Naive thymus-derived CD8-positive, alpha-beta T cell (primary cell): Measurements from ENCODE around the gene NDST4. TPM values are rescaled to one million over a fixed set of nuclear protein-coding genes. Genes with fewer than 3 reads are reported as not detected.

ENCODE experiments used
- ATAC-seq, 2 donors: fragments of 150-1000 bp; cut with Tn5 transposase in 1 of 2; sonication (Bioruptor Pico), chemical (Tn5 transposase) in 1 of 2; 1 replicate in 1 of 2; 2 replicates in 1 of 2; pipeline ENCODE4 v1.10.0; 2021; ENCODE audit warnings: mild to moderate bottlenecking in 2 of 2, moderate library complexity in 2 of 2
- POLR2A ChIA-PET: fragments of 350-600 bp; sonication (Branson Sonifier 250); formaldehyde crosslinking; loops from one replicate; lab custom pipeline; 2021; ENCODE audit warnings: antibody characterized with exemption; lab: Charles Lee
- DNase-seq, 10 donors: peaks; one replicate each; pipeline versions ENCODE4 v3.0.0 to v3.0.0-alpha.2; 2020 to 2022
- H3K27ac Mint-ChIP-seq, 10 donors: one replicate each; pipeline ENCODE4 v1.8.0; 2020 to 2022; ENCODE audit warnings: mild to moderate bottlenecking in 10 of 10, mixed read lengths in 10 of 10, moderate library complexity in 4 of 10, inconsistent platforms in 1 of 10
- H3K27me3 Mint-ChIP-seq, 5 donors: one replicate each; pipeline ENCODE4 v1.8.0; 2021 to 2022; ENCODE audit warnings: mixed read lengths in 5 of 5
- H3K36me3 Mint-ChIP-seq, 3 donors: one replicate each; pipeline ENCODE4 v1.8.0; 2020 to 2022; ENCODE audit warnings: mixed read lengths in 3 of 3, mild to moderate bottlenecking in 2 of 3, inconsistent platforms in 1 of 3
- H3K4me1 Mint-ChIP-seq, 4 donors: one replicate each; pipeline ENCODE4 v1.8.0; 2021 to 2022; ENCODE audit warnings: mixed read lengths in 4 of 4
- H3K4me3 Mint-ChIP-seq, 10 donors: one replicate each; pipeline ENCODE4 v1.8.0; 2020 to 2022; ENCODE audit warnings: mild to moderate bottlenecking in 10 of 10, mixed read lengths in 10 of 10, moderate library complexity in 6 of 10, inconsistent platforms in 1 of 10
- H3K9me3 Mint-ChIP-seq, 9 donors: one replicate each; pipeline ENCODE4 v1.8.0; 2020 to 2022; ENCODE audit warnings: mixed read lengths in 9 of 9, mild to moderate bottlenecking in 3 of 9, inconsistent platforms in 1 of 9, moderate library complexity in 1 of 9
- polyA plus RNA-seq, 3 donors: library from polyadenylated mRNA; unstranded; fragments of 300-500 nt; fragmentation: Illumina TruSeq; gene quantifications; one replicate each; pipeline ENCODE4 v1.2.3, GENCODE V29; 2021
- total RNA-seq, 8 experiments: library from RNA in 2 of 8; stranded (reverse) in 2 of 8; gene quantifications; one replicate each; pipeline ENCODE4 v1.2.3 and lab custom pipeline; 2021 to 2026

NDST4 gene
- total RNA-seq (not detected), polyA plus RNA-seq (not detected), total RNA-seq (lab: John Stamatoyannopoulos, UW) (0 to 0.09 (median 0) reads per million in 6 experiments)

DNA sequence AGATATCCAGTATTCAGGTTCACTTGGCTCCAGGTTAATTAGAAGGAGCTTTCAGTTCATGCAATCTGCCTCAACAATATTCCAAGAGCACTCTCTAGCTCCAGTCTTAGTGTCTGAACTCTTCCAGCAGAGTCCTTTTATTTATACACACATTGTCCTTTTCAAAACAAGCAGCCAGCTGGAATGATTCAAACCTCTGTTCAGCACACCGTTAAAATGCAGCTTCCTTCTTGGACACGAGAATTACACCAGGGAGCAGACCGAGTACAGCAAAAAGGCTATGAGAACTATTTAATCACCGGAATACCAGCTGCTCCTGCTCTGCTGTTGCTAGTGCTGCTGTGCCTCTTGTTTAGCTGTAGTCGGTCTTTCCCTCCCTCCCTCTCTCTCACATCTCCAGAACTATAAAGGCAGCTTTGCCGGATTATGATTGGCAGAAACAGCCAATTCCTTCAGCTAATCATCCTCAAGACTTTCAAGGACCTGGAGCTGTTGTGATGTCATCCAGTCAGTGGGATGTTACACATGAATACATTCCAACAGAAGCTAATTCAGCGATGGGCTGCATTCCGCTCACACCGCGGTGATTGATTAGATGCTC lies at the start of gene NDST4:
Gene NDST4, minus strand, starts transcription at position 115 of the 601 bp plus-strand sequence. CDS start 36,584 bp downstream, outside the sequence.
- Mint-ChIP-seq H3K9me3 (peaks cover 0 to 3% (median 0%) of the 10 kb centered on the region in 9 donors), H3K27ac (no peak within 1 kb of the TSS), H3K4me1 (no peaks in the 10 kb centered on the region), H3K4me3 (no peak within 1 kb of the TSS), H3K36me3 (no peaks in the 10 kb centered on the region), H3K27me3 (peaks cover 0 to 1% (median 0%) of the 10 kb centered on the region in 5 donors)
- ATAC-seq (no peak), DNase-seq (no peak)
- POLR2A ChIA-PET = no interaction called here

DNA sequence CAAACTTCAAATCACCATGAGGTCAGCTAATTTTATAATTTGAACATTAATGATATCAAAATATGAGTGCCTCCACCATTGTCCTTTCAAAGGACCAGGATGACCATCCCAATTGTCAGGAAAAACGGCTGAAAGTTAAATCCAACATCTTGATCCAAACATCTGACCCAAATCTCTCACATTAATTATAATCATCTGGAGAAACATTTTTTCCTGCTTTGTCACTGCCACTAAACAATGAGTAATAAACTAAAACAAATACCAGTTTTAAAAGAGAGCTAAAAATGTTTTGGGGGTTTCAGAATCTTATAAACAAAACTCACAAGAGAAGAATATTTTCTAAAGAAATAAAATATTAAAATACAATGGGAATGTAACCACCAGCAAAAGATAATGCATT lies 45.7 kb upstream of the NDST4 start:
- ATAC-seq (no peak), DNase-seq (no peak)
- H3K9me3 Mint-ChIP-seq = peaks cover 0 to 6% (median 0%) of the 10 kb centered on the region in 9 donors
- H3K27me3 Mint-ChIP-seq = no peaks in the 10 kb centered on the region
- H3K4me1 Mint-ChIP-seq = peaks cover 0 to 2% (median 0%) of the 10 kb centered on the region in 4 donors
- POLR2A ChIA-PET = no interaction called here
- H3K4me3 Mint-ChIP-seq = no peak overlapping the region
- no peak overlapping the region for H3K27ac Mint-ChIP-seq
- no peaks in the 10 kb centered on the region for H3K36me3 Mint-ChIP-seq

DNA sequence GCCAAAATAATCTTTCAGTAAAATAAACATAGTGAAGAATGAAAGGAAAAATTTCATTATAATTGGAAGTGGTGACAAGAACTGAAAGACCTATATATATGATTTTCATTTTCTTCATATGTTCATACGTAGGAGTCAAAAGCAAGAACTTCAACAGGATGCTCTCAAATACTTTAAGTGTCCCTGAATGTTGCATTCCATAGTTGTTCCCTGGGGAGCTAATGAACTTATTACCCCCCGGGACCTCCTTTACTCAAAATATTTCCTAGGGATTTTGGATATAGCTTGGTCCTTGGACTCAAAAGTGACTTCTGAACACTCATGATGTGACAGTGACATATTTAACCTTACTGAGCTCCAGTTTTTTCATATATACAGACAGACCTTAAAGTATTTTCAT lies 44.9 kb upstream of the NDST4 start:
- H3K27me3 Mint-ChIP-seq = no peaks in the 10 kb centered on the region
- H3K4me3 Mint-ChIP-seq = no peak overlapping the region
- ATAC-seq (no peak), DNase-seq (no peak)
- H3K27ac Mint-ChIP-seq = no peak overlapping the region
- POLR2A ChIA-PET = no interaction called here
- no peaks in the 10 kb centered on the region for H3K36me3 Mint-ChIP-seq
- peaks cover 0 to 2% (median 0%) of the 10 kb centered on the region in 4 donors for H3K4me1 Mint-ChIP-seq
- peaks cover 0 to 6% (median 0%) of the 10 kb centered on the region in 9 donors for H3K9me3 Mint-ChIP-seq

DNA sequence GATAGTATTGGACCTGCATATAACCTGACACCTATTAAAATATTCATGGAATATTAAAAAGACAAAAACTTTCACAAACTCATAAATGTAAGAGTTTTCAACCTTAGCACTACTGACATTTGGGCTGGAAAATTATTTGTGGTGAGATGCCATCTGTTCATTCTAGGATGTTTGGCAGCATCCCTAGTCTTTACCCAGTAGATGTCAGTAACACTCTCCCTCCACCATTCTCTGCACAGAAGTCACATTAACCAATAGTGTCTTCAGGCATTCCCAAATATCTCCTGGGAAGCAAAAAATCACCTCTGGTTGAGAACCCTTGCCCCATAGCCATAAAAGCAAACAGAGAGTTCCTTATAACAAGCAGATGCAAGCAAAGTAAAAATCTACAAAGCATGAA lies 41.4 kb upstream of the NDST4 start:
- Mint-ChIP-seq H3K27me3 (no peaks in the 10 kb centered on the region), H3K4me1 (peaks cover 0 to 2% (median 0%) of the 10 kb centered on the region in 4 donors), H3K36me3 (no peaks in the 10 kb centered on the region), H3K4me3 (no peak overlapping the region), H3K9me3 (no peaks in the 10 kb centered on the region), H3K27ac (no peak overlapping the region)
- no peak for DNase-seq
- no peak for ATAC-seq
- POLR2A ChIA-PET = no interaction called here

DNA sequence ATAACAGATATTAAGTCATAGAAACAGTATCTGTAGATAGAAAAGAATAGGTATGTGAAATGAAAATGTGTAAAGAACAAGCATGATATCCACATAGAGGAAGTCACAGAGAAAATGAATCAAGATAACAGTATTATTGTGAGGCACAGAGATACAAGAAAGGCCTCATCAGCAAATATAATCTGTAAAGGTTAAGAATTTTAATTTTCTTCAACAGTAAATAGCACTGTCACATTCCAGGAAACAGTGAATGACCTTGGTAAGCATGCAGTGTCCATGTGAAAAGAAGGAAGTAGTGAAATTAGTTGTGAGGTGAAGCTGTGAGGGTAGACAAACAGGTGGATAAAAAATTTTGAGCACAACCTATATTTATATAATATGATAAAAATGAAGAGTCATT lies 39.5 kb upstream of the NDST4 start:
- DNase-seq (no peak), ATAC-seq (no peak)
- Mint-ChIP-seq H3K9me3 (peaks cover 0 to 7% (median 0%) of the 10 kb centered on the region in 9 donors), H3K27ac (no peak overlapping the region), H3K4me1 (peaks cover 0 to 2% (median 0%) of the 10 kb centered on the region in 4 donors), H3K27me3 (no peaks in the 10 kb centered on the region), H3K36me3 (no peaks in the 10 kb centered on the region), H3K4me3 (no peak overlapping the region)
- POLR2A ChIA-PET = no interaction called here

DNA sequence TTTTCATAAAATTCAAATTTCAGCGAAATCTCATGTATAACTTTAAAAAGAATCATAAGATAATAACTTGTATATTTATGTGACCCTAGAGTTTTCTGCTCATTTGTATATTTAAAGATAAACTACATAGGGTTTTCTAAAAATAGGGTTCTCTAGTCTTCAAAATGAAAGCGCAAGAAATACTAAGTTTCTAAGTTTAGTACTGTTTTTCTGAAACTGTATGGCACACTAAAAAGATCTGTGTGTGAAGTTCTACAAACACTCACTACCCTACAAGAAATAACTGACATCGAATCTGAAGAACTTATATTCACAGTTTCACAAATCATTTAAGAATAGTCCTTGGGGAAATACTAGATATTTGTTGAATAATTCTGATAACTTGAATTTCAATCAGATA lies 38.7 kb upstream of the NDST4 start:
- Mint-ChIP-seq H3K4me3 (no peak overlapping the region), H3K36me3 (no peaks in the 10 kb centered on the region), H3K9me3 (peaks cover 0 to 7% (median 0%) of the 10 kb centered on the region in 9 donors), H3K4me1 (peaks cover 0 to 2% (median 0%) of the 10 kb centered on the region in 4 donors), H3K27me3 (no peaks in the 10 kb centered on the region), H3K27ac (no peak overlapping the region)
- no peak for DNase-seq
- no peak for ATAC-seq
- POLR2A ChIA-PET = no interaction called here

DNA sequence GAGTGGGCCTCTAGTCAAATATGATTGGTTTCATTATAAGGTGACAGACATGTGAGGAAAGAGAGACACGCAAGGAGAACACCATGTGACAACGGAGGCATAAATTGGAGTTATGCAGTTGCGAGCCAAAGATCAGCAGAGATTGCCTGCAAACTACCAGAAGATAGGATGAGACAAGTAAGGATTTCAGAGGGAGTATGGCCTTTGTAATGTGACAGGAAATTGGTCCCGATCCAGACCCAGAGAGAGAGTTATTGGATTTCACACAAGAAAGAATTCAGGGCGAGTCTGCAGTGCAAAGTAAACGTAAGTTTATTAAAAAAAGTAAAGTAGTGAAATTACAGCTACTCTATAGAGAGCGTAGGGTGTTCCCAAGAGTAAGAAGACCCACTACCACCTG lies 35.7 kb upstream of the NDST4 start:
- no peak overlapping the region for H3K27ac Mint-ChIP-seq
- H3K4me3 Mint-ChIP-seq = no peak overlapping the region
- H3K36me3 Mint-ChIP-seq = no peaks in the 10 kb centered on the region
- DNase-seq (no peak), ATAC-seq (no peak)
- H3K4me1 Mint-ChIP-seq = no peaks in the 10 kb centered on the region
- POLR2A ChIA-PET = no interaction called here
- H3K27me3 Mint-ChIP-seq = no peaks in the 10 kb centered on the region
- peaks cover 0 to 21% (median 0%) of the 10 kb centered on the region in 9 donors for H3K9me3 Mint-ChIP-seq

DNA sequence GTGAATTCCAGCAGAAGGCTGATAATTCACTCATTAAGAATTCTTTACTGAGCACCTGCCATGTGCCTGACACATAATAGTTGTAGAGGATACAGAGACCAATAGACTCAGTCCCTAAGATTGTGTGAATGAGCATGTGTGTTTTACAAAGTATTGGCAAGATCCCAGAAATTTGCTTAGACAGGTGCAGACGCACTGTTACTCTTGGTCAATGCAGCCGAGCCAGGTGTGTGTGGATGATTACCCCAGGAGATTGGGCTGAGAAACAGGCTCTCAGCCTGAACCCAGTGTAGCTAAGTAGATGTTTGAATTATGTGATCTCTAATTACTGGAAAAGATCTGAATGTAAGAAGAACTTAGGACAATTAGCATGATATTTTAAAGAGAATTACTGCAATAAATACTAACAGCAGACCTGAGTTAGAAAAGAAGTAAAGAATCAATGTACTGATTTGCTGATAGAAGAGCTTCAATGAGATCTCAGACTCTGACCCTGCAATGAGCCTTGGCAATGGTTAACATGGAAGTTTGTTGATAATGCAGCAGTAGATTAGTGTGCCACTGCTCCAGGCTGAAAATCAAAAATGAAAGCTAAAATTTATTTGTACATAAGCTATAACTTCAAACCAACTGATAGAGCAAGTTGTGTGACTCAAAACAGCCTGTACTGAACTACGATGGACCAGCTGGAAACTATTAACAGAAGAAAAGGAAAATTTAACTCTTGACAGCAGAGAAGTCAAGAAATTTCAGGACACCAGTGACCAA lies 32.2 kb upstream of the NDST4 start:
- Mint-ChIP-seq H3K27ac (no peak overlapping the region), H3K4me1 (no peaks in the 10 kb centered on the region), H3K9me3 (peaks cover 0 to 21% (median 3%) of the 10 kb centered on the region in 9 donors), H3K27me3 (peaks cover 0 to 3% (median 0%) of the 10 kb centered on the region in 5 donors), H3K4me3 (no peak overlapping the region), H3K36me3 (no peaks in the 10 kb centered on the region)
- ATAC-seq (no peak), DNase-seq (no peak)
- POLR2A ChIA-PET = no interaction called here

DNA sequence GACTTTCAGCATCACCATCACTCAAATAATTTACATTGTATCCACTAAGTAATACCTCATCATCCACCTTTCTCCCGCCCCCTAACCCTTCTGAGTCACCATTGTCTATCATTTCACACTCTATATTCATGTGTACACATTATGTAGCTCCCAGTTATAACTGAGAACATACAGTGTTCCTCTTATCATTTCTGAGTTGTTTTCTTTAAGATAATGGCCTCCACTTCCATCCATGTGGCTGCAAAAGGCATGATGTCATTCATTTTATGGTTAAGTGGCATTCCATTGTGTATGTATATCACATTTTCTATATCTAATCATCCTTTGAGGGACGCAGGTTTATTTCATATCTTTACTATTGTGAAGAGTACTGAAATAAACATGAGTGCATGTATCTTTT lies 14.6 kb upstream of the NDST4 start:
- no peak overlapping the region for H3K27ac Mint-ChIP-seq
- no peaks in the 10 kb centered on the region for H3K36me3 Mint-ChIP-seq
- ATAC-seq = no peak
- H3K4me1 Mint-ChIP-seq = no peaks in the 10 kb centered on the region
- H3K27me3 Mint-ChIP-seq = peaks cover 0 to 1% (median 0%) of the 10 kb centered on the region in 5 donors
- POLR2A ChIA-PET = no interaction called here
- no peak overlapping the region for H3K4me3 Mint-ChIP-seq
- peaks cover 0 to 6% (median 0%) of the 10 kb centered on the region in 9 donors for H3K9me3 Mint-ChIP-seq
- DNase-seq = no peak

DNA sequence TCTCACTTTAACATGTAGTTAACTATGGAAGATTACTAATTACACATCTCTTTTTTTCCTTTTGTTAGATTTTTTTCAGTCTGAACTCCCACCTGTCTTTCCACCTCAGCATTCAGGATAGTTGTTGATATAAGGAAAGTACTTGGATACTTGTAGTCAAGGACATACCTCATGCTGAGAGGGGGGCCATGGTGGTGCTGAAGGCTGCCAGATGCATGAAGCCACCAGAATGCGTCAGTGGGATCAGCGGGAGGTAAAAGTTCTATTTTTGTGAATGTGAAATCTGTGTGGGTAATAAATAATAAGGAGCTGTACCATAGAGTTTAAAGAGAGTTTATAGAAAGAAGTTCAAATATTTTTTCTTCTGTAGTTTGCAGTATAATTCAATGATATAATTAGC lies 13.1 kb upstream of the NDST4 start:
- no peaks in the 10 kb centered on the region for H3K36me3 Mint-ChIP-seq
- H3K27ac Mint-ChIP-seq = no peak overlapping the region
- no peak overlapping the region for H3K4me3 Mint-ChIP-seq
- POLR2A ChIA-PET = no interaction called here
- H3K27me3 Mint-ChIP-seq = peaks cover 0 to 1% (median 0%) of the 10 kb centered on the region in 5 donors
- peaks cover 0 to 6% (median 0%) of the 10 kb centered on the region in 9 donors for H3K9me3 Mint-ChIP-seq
- no peaks in the 10 kb centered on the region for H3K4me1 Mint-ChIP-seq
- ATAC-seq (no peak), DNase-seq (no peak)

DNA sequence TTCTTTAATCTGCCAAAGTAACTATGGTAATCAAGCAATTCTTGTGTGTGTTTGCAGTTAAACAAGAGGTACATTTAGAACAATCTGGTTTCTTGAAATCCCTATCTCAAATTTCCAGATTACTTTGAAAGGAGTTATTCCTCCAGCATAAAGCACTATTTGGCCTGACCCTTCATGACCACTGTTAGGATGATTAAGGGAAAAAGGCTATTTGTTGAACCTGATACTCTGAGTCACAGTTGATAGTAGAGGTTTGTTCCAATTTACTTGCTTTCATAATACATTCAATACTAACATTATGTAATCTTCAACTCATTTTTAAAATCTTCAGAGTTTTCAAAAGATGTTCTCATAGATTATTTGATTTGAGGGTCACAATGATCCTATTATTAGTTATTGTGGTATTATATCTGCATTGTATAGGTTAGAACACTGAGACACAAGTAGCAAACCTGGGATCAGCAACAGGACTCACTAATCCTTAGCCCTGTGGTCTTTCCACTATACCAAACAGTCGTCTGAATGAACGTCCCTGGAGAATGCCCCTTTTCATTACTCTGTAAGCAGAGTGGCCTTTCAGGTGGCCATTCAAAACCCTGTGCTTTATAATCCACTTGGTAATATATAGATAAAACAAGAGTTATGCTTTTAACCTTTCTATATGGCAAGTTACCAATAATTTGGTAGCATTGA lies 8.1 kb upstream of the NDST4 start:
- no peak for ATAC-seq
- no peak for DNase-seq
- no peak overlapping the region for H3K27ac Mint-ChIP-seq

DNA sequence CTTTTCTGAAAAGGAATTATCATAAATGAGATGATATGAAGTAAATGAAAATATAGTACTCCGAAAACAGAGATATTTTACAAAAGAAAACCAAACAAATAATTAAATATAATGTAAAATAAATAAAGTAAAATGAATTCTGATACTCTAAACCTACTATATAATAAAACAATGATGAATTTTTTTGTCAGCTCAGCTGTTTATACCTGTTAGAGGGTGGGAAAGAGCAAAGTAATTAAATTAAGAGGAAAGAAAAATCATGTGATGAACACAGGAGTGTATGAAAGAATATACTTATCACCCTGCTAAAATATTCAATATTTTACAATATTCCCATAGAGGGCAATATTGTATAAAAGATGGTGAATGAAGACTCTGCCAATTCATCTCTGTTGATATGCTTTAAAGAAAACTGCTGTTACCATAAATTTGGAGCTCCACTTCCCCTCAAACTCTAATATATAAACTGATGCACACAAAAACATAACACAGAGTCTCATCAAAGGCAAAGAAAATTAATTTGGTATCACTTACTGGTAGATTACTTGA lies 6.5 kb upstream of the NDST4 start:
- Mint-ChIP-seq H3K36me3 (no peaks in the 10 kb centered on the region), H3K4me3 (no peak overlapping the region), H3K4me1 (no peaks in the 10 kb centered on the region), H3K9me3 (no peaks in the 10 kb centered on the region), H3K27ac (no peak overlapping the region), H3K27me3 (no peaks in the 10 kb centered on the region)
- POLR2A ChIA-PET = no interaction called here
- DNase-seq (no peak), ATAC-seq (no peak)

More for the DNA sequence above, 8.1 kb upstream of the NDST4 start:
- Mint-ChIP-seq H3K4me3 (no peak overlapping the region), H3K9me3 (peaks cover 0 to 6% (median 0%) of the 10 kb centered on the region in 9 donors), H3K27me3 (no peaks in the 10 kb centered on the region), H3K36me3 (no peaks in the 10 kb centered on the region), H3K4me1 (no peaks in the 10 kb centered on the region)
- POLR2A ChIA-PET = no interaction called here

DNA sequence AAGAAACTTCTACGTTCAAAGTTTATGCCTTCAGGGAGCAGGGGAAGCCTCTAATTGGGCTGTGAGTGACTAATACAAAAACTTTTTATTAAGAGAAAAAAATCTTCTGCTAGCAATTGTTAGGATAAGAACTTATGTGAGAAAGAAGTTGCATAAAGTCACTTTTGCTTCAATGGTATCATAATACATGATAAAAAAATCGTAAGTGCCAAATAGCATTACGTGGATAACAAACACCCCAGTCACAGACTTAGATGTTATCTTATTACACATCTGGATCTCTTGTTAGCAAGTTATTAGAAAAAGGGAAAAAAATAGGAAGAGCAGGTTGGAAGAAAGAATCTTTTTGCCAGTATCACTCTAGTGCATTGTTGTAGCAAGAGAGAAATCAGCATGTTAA lies 4.2 kb upstream of the NDST4 start:
- Mint-ChIP-seq H3K27ac (no peak overlapping the region), H3K36me3 (no peaks in the 10 kb centered on the region), H3K9me3 (no peaks in the 10 kb centered on the region), H3K4me1 (no peaks in the 10 kb centered on the region), H3K27me3 (no peaks in the 10 kb centered on the region), H3K4me3 (no peak overlapping the region)
- DNase-seq = no peak
- no peak for ATAC-seq
- POLR2A ChIA-PET = no interaction called here
